Ovary (tissue), 3 donors: Measurements from ENCODE around the gene JSRP1.

Experiments
- CTCF ChIP-seq, 3 donors: fragments of 450-650 bp in 2 of 3; fragments of 200-600 bp in 1 of 3; IDR thresholded peaks; one replicate each; pipeline versions ENCODE4 v1.5.1 to v1.8.0; 2016 to 2022; ENCODE audit warnings: antibody characterized with exemption in 3 of 3, mild to moderate bottlenecking in 1 of 3
- EP300 ChIP-seq: sonication (generic); formaldehyde crosslinking; IDR thresholded peaks from one replicate; pipeline ENCODE4 v1.6.1; 2017; ENCODE audit warnings: antibody characterized with exemption
- POLR2A ChIP-seq: fragments of 450-650 bp; IDR thresholded peaks from one replicate; pipeline ENCODE4 v1.6.1; 2017; ENCODE audit warnings: antibody characterized with exemption, mild to moderate bottlenecking, moderate library complexity
- donor health status: DM: no; HTN: no; CAD: no.

GRCh38 chr19:2229103-2230032 is 26.8 kb downstream of the JSRP1 start:
- TF ChIP-seq CTCF (IDR thresholded peaks at IDR 0.05) (no peak), POLR2A (no peak), EP300 (no peak)
